Breast epithelium (tissue), 4 donors: ENCODE data around the gene CFAP100. TPM values are rescaled to one million over a fixed set of nuclear protein-coding genes. Genes with fewer than 3 reads are reported as not detected.
A peak's percentile ranks its signal among the peaks of the same experiment; 100 is the strongest.

Experiments
- DNase-seq, 2 donors: peaks; one replicate each; pipeline ENCODE4 v3.0.0-alpha.2; 2019; ENCODE audit warnings: low spot score in 2 of 2
- H3K27ac ChIP-seq, 2 donors: fragments of 200-600 bp; sonication (generic) in 1 of 2; one replicate each; pipeline ENCODE4 v1.5.1; 2016 to 2019; ENCODE audit warnings: mild to moderate bottlenecking in 1 of 2
- H3K27me3 ChIP-seq, 2 donors: fragments of 200-600 bp; sonication (generic) in 1 of 2; one replicate each; pipeline versions ENCODE4 v1.5.1 to v1.6.0; 2017 to 2019; ENCODE audit warnings: control low read depth in 1 of 2, mild to moderate bottlenecking in 1 of 2
- H3K36me3 ChIP-seq: fragments of 200-600 bp; one replicate; pipeline ENCODE4 v1.5.1; 2019
- H3K4me1 ChIP-seq, 2 donors: fragments of 200-600 bp; sonication (generic); one replicate each; pipeline ENCODE4 v1.5.1; 2016 to 2019; ENCODE audit warnings: control low read depth in 1 of 2
- H3K4me3 ChIP-seq, 3 donors: fragments of 200-600 bp; sonication (generic); 1 replicate in 2 of 3; 2 replicates in 1 of 3; pipeline ENCODE4 v1.5.1; 2016 to 2019; ENCODE audit warnings: mild to moderate bottlenecking in 3 of 3, moderate library complexity in 2 of 3
- H3K9me3 ChIP-seq, 2 donors: fragments of 200-600 bp; sonication (generic) in 1 of 2; one replicate each; pipeline ENCODE4 v1.5.1; 2016 to 2019; ENCODE audit warnings: control low read depth in 1 of 2
- POLR2A ChIP-seq: fragments of 450-650 bp; IDR thresholded peaks from one replicate; pipeline ENCODE4 v1.6.1; 2016; ENCODE audit warnings: antibody characterized with exemption, mild to moderate bottlenecking, moderate library complexity
- POLR2AphosphoS5 ChIP-seq, 3 donors: sonication (generic); formaldehyde crosslinking; IDR thresholded peaks; one replicate each; pipeline ENCODE4 v1.6.1; 2017; ENCODE audit warnings: antibody characterized with exemption in 3 of 3
- intact Hi-C: fragments of 100-400 bp; cut with DNase I; formaldehyde crosslinking; loops from one replicate; pipeline ENCODE4 v1.15.1; 2023; ENCODE audit warnings: low total_unique reads
- total RNA-seq, 3 donors: library from RNA; depleted of rRNA; stranded (reverse); fragments of >200 nt; gene quantifications; one replicate each; pipeline ENCODE4 v1.1.0, GENCODE V29; 2016
- TF ChIP-seq, protein P1 (sequence below), 3 donors: fragments of 450-650 bp; IDR thresholded peaks; one replicate each; pipeline ENCODE4 v1.5.1; 2016 to 2017; ENCODE audit warnings: antibody characterized with exemption in 3 of 3, mild to moderate bottlenecking in 3 of 3, moderate library complexity in 3 of 3

CFAP100 gene
- total RNA-seq, 3 donors from 2014 or later, result not detected

DNA sequence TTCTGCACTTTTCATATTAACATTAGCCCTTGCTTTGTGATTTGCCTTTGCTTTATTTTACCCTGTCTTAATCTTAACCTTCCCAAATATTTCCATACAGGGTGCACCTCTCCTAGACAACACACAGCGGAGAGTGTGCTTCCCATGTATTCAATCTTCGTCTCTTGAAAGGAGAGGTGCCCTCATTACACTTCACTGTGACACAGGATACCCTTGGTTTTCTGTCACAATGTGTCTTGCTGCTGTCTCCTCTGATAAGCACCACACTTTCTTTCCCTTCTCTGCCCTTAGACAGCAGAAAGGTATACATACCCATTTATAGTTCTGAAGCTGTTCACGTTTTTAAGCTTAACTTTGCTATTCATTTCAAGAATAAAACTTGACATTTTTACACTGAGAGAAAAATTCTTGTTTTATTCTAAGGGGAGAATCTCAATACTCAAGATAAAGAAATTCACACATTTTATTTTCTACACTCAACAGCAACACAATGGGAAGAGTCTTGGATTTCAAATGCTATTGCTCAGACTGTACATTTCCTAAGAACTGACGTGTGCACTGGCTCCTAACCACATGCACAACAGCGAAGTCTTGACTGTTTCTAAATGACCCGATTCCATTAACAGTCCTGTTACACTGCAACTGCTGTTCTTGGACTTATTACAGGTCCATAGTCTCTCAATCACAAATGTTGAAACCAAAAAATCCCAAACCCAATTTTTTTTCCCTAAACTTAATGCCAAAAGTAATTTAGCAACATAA is 59.9 kb downstream of the CFAP100 start:
- Histone ChIP-seq H3K4me1 (no peaks in the 10 kb centered on the region), H3K36me3 (peaks cover 10% of the 10 kb centered on the region), H3K27ac (no peak overlapping the region), H3K4me3 (no peak overlapping the region), H3K9me3 (no peaks in the 10 kb centered on the region), H3K27me3 (no peaks in the 10 kb centered on the region)
- DNase-seq, result no peak
- intact Hi-C loops, result no loop called here
- TF ChIP-seq POLR2A (no peak), POLR2AphosphoS5 (IDR thresholded peaks at IDR 0.05) (no peak)
- TF ChIP-seq, protein P1, sequence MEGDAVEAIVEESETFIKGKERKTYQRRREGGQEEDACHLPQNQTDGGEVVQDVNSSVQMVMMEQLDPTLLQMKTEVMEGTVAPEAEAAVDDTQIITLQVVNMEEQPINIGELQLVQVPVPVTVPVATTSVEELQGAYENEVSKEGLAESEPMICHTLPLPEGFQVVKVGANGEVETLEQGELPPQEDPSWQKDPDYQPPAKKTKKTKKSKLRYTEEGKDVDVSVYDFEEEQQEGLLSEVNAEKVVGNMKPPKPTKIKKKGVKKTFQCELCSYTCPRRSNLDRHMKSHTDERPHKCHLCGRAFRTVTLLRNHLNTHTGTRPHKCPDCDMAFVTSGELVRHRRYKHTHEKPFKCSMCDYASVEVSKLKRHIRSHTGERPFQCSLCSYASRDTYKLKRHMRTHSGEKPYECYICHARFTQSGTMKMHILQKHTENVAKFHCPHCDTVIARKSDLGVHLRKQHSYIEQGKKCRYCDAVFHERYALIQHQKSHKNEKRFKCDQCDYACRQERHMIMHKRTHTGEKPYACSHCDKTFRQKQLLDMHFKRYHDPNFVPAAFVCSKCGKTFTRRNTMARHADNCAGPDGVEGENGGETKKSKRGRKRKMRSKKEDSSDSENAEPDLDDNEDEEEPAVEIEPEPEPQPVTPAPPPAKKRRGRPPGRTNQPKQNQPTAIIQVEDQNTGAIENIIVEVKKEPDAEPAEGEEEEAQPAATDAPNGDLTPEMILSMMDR (IDR thresholded peaks at IDR 0.05), result no peak

DNA sequence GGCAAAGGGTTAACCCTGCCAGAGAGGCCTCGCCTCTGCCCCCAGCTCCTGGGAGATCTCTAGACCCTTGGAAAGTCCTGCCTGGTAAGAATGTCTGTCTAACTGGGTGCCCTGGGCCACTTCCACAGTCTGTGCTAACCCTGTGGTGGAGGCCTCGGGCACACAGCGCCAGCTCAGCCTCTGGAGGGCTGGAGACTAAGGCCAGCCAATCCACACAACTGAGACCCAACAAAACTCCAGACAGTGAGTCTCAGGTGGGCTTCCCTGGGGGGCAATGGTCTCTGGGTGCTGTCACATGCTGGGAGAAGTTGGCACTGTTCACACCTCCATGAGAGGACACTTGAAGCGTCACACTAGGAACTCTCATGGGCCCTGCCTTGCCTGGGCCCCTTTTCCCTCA is 61.5 kb downstream of the CFAP100 start:
- no peaks in the 10 kb centered on the region for H3K27me3 ChIP-seq
- TF ChIP-seq, protein P1 (IDR thresholded peaks at IDR 0.05), result no peak
- TF ChIP-seq POLR2AphosphoS5 (IDR thresholded peaks at IDR 0.05) (no peak), POLR2A (no peak)
- H3K4me1 ChIP-seq, result no peaks in the 10 kb centered on the region
- no peaks in the 10 kb centered on the region for H3K9me3 ChIP-seq
- DNase-seq, result no peak
- H3K27ac ChIP-seq, result no peak overlapping the region
- intact Hi-C loops, result loop anchor here (2.0 kb wide), 1 partner anchor 67 kb away; no protein-coding TSS in a partner anchor
- peaks cover 9% of the 10 kb centered on the region for H3K36me3 ChIP-seq
- no peak overlapping the region for H3K4me3 ChIP-seq

DNA sequence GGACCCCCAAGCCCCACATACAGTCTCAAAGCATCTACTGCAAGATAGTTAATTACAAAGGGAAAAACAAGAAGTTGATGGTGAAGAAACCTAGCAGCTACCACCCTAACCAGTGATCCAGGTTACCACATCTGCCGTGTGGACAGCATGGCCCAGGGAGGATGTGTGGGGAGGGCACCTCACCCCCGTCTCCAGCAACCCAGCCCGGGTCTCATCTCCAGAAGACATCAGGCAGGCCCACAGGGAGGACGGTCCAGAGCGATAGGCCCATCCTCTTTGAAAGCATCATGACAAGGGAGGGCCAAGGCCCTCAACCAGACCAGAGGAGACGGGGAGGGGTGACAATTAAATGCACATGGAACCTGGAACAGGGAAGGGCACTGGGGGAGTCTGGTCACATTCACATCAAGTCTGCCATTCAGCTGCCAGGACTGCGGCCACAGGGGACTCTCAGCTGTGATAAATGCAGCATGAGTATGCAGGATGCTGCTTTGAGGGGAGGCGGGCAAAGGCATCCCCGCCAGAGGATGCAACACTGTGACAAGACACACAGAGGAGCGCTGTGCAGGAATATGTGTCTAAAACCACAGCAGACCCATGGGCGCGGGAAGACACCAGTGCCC is 62.2 kb downstream of the CFAP100 start:
- no peak overlapping the region for H3K4me3 ChIP-seq
- H3K27ac ChIP-seq, result no peak overlapping the region
- no peaks in the 10 kb centered on the region for H3K9me3 ChIP-seq
- H3K4me1 ChIP-seq, result no peaks in the 10 kb centered on the region
- intact Hi-C loops, result loop anchor here (2.0 kb wide), 1 partner anchor 66 kb away; no protein-coding TSS in a partner anchor
- no peak for DNase-seq
- TF ChIP-seq POLR2AphosphoS5 (IDR thresholded peaks at IDR 0.05) (no peak), POLR2A (no peak)
- TF ChIP-seq, protein P1 (IDR thresholded peaks at IDR 0.05), result no peak
- H3K36me3 ChIP-seq, result peaks cover 3% of the 10 kb centered on the region
- H3K27me3 ChIP-seq, result no peaks in the 10 kb centered on the region

DNA sequence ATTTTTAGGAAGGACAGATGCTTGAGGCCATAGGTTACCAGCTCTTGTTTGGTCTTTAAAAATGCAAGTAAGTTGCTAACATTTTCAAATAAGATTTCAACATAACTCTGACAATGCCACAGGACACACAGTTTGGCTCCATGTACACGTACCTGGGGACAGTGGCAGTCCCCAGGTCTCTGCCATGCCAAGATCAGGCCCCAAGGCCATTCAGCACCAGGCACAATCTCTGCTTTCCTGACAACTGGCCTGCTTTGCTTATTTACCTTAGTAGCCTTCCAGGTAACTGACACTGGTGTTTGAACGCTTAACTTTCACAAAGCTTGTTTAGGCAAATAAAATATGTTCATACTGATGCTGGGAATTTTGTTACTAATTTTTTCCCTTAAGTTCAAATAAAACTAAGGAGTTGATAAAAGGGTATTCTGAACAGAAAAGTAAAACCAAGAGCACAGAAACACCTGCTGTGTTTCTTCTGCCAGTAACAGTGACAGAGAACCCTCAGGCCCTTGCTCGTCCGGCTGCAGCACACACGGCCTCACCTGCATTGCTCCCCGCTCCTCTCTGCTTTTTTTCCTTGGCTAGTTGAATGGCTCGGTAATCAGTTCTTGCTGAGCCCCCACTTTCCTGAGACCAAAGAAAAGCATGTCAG is 64.5 kb downstream of the CFAP100 start:
- H3K9me3 ChIP-seq, result no peaks in the 10 kb centered on the region
- DNase-seq, result no peak
- intact Hi-C loops, result no loop called here
- no peaks in the 10 kb centered on the region for H3K27me3 ChIP-seq
- no peaks in the 10 kb centered on the region for H3K36me3 ChIP-seq
- no peak overlapping the region for H3K4me3 ChIP-seq
- no peaks in the 10 kb centered on the region for H3K4me1 ChIP-seq
- TF ChIP-seq, protein P1 (IDR thresholded peaks at IDR 0.05), result no peak
- no peak for TF ChIP-seq POLR2AphosphoS5 (IDR thresholded peaks at IDR 0.05)
- no peak for TF ChIP-seq POLR2A
- H3K27ac ChIP-seq, result peak overlapping the region in 1 of 2 donors; percentile 4

DNA sequence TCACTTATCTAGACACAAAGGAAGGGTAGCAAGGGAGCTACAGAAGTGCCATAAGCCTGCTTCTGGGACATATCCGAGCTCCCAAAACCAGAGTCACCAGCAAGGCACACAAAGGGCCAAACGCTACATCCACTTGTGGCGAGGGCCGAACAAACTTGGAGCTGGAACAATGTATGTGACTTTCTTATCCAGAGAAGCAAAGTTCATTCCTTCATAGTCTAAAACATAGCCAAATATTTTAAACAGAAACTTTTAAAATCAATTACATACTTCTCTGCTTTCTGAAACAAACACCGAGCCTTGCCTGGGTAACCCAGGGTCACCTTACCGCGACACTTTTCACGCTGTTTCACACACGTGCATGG is 65.0 kb downstream of the CFAP100 start:
- no peak for DNase-seq
- no peak for TF ChIP-seq POLR2AphosphoS5 (IDR thresholded peaks at IDR 0.05)
- no peak for TF ChIP-seq POLR2A
- TF ChIP-seq, protein P1 (IDR thresholded peaks at IDR 0.05), result no peak
- Histone ChIP-seq H3K9me3 (no peaks in the 10 kb centered on the region), H3K27ac (peak overlapping the region in 1 of 2 donors; percentile 4), H3K4me3 (no peak overlapping the region), H3K36me3 (no peaks in the 10 kb centered on the region), H3K4me1 (no peaks in the 10 kb centered on the region), H3K27me3 (no peaks in the 10 kb centered on the region)
- intact Hi-C loops, result no loop called here
